ENCODE measurements around the gene CRK. TPM values are rescaled to one million over a fixed set of nuclear protein-coding genes. Genes with fewer than 3 reads are reported as not detected.
A peak's percentile ranks its signal among the peaks of the same experiment; 100 is the strongest.
"Not testable (repeated sequence)": the region's sequence is repeated elsewhere in the genome, so short reads cannot be mapped to it uniquely, and the experiment has no call there.

Gene CRK
- polyA plus RNA-seq, 6 donors from 2014 or later: 28.1 to 34.6 (median 32.3) TPM

DNA sequence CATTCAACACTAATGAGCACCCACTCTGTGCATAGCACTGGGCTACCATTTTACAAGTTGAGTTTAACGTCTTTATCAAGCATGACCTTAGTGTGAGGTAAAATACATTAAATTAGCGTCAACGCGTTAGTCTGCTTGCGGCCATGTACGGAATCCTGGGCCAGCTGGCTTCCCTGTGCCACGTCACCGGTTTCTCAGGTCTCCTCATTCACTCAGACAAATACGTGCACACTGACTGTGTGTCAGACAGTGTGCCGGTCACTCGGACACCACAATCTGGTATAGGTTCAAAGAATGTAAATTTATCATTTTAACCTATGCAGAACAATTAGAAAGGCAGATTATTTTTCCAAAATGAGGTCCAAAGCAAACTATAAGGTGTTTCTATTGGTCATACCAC lies 34.6 kb downstream of the CRK start:
- ATAC-seq (ENCODE audit: low read depth in 2 of 2) (no peak), DNase-seq (no peak)
- Mint-ChIP-seq H3K9me3 (no peaks in the 10 kb centered on the region), H3K27me3 (no peaks in the 10 kb centered on the region), H3K27ac (peak overlapping the region in 2 of 6 donors; percentile 26 to 49), H3K36me3 (peaks cover 0 to 4% of the 10 kb centered on the region in 2 donors), H3K4me3 (no peak overlapping the region), H3K4me1 (peaks cover 7 to 12% (median 11%) of the 10 kb centered on the region in 3 donors)

DNA sequence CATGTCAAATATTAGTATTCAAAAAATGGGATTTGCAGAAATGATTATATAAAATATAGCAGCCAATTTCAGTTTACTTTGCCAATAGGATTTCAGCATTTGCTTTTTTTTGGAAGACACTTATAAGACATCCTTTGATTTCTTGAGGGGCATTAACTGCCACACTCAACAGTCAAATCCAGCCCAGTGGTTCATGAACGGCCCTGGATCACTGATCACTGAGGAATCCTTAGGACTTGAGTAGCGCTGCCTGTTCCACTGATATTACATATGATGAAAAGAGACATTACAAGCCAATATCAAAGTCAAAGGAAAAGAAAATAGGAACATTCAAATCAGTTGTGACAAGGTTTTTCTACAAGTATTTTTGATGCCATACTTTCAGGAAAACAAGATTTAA lies 35.1 kb downstream of the CRK start:
- ATAC-seq (ENCODE audit: low read depth in 2 of 2) (no peak), DNase-seq (no peak)
- H3K4me1 Mint-ChIP-seq: peaks cover 6 to 9% (median 8%) of the 10 kb centered on the region in 3 donors
- H3K36me3 Mint-ChIP-seq: peaks cover 0 to 4% of the 10 kb centered on the region in 2 donors
- no peaks in the 10 kb centered on the region for H3K9me3 Mint-ChIP-seq
- H3K27me3 Mint-ChIP-seq: no peaks in the 10 kb centered on the region
- no peak overlapping the region for H3K4me3 Mint-ChIP-seq
- H3K27ac Mint-ChIP-seq: peak overlapping the region in 2 of 6 donors; percentile 19 to 49

DNA sequence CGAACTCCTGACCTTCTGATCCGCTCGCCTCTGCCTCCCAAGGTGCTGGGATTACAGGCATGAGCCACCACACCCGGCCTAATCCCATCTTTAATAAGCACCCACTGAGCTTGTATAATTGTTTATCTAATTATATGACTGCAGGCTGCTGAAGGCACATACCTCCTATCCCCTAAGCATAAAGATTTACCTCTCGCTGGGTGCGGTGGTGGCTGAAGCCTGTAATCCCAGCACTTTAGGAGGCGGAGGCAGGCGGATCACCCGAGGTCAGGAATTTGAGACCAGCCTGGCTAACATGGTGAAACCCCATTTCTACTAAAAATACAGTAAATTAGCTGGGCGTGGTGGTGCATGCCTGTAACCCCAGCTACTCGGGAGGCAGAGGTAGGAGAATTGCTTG lies 35.9 kb downstream of the CRK start:
- H3K27me3 Mint-ChIP-seq: no peaks in the 10 kb centered on the region

DNA sequence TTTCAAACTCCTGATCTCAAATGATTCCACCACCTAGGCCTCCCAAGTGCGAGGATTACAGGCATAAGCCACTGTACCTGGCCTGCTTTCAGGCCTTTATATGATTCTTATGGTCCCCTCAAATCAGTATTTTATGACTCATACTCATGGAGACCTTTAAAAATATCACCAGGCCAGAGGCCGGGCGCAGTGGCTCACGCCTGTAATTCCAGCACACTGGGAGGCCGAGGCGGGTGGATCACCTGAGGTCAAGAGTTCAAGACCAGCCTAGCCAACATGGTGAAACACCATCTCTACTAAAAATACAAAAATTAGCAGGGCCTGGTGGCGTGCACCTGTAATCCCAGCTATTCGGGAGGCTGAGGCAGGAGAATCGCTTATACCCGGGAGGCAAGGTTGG lies 37.6 kb downstream of the CRK start:
- not testable (repeated sequence) for H3K9me3 Mint-ChIP-seq; ATAC-seq (ENCODE audit: low read depth in 2 of 2)
- peak overlapping the region in 2 of 6 donors; percentile 76 to 91 for H3K27ac Mint-ChIP-seq

More for the DNA sequence above, 35.9 kb downstream of the CRK start:
- ATAC-seq (ENCODE audit: low read depth in 2 of 2) (no peak), DNase-seq (no peak)
- peaks cover 0 to 4% of the 10 kb centered on the region in 2 donors for H3K36me3 Mint-ChIP-seq
- H3K27ac Mint-ChIP-seq: peak overlapping the region in 2 of 6 donors; percentile 41 to 85
- peaks cover 0 to 5% (median 4%) of the 10 kb centered on the region in 3 donors for H3K4me1 Mint-ChIP-seq
- no peaks in the 10 kb centered on the region for H3K9me3 Mint-ChIP-seq
- H3K4me3 Mint-ChIP-seq: no peak overlapping the region

DNA sequence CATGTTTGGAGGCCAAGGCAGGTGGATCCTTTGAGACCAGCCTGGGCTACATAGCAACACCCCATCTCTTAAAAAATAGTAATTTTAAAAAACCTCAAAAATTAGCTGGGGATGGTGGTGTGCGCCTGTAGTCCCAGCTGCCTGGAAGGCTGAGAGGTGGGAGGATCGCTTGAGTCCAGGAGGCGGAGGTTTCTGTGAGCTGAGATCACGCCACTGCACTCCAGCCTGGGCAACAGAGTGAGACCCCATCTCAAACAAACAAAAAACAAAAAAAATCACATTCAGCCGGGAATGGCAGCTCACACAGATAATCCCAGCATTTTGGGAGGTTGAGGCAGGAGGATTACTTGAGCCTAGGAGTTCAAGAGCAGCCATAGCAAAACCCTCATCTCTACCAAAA lies 39.6 kb downstream of the CRK start:
- Mint-ChIP-seq H3K9me3 (no peaks in the 10 kb centered on the region), H3K36me3 (peaks cover 0 to 4% of the 10 kb centered on the region in 2 donors), H3K27me3 (no peaks in the 10 kb centered on the region), H3K4me1 (peaks cover 0 to 7% (median 0%) of the 10 kb centered on the region in 3 donors), H3K27ac (peak overlapping the region in 1 of 6 donors; percentile 49), H3K4me3 (no peak overlapping the region)
- DNase-seq (no peak), ATAC-seq (ENCODE audit: low read depth in 2 of 2) (no peak)

More for the DNA sequence above, 37.6 kb downstream of the CRK start:
- not testable (repeated sequence) for H3K36me3 Mint-ChIP-seq, H3K27me3 Mint-ChIP-seq, H3K4me1 Mint-ChIP-seq, H3K4me3 Mint-ChIP-seq, DNase-seq

DNA sequence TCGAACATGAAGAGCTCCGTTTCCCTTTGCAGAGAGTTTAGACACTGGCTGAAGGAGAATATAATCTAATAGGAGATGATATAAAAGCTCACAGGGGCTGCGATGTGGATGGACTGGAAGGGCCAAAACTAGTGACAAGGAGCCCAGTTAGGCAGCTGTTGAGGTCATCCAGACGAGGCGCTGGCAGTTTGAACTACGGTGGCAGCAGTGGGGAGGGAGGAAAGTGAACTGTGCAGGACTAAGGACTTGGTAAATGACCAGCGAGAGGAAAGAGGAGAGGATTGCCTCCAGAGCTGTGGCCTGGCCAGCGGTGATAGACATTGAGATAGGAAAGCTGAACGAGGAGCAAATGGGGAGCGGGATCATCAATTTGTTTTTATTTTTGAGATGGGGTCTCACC lies 41.4 kb downstream of the CRK start:
- Mint-ChIP-seq H3K9me3 (no peaks in the 10 kb centered on the region), H3K27me3 (no peaks in the 10 kb centered on the region), H3K36me3 (peaks cover 0 to 4% of the 10 kb centered on the region in 2 donors), H3K4me1 (peaks cover 0 to 7% (median 0%) of the 10 kb centered on the region in 3 donors), H3K4me3 (no peak overlapping the region), H3K27ac (peak overlapping the region in 2 of 6 donors; percentile 55 to 87)
- no peak for DNase-seq
- ATAC-seq (ENCODE audit: low read depth in 2 of 2): no peak

DNA sequence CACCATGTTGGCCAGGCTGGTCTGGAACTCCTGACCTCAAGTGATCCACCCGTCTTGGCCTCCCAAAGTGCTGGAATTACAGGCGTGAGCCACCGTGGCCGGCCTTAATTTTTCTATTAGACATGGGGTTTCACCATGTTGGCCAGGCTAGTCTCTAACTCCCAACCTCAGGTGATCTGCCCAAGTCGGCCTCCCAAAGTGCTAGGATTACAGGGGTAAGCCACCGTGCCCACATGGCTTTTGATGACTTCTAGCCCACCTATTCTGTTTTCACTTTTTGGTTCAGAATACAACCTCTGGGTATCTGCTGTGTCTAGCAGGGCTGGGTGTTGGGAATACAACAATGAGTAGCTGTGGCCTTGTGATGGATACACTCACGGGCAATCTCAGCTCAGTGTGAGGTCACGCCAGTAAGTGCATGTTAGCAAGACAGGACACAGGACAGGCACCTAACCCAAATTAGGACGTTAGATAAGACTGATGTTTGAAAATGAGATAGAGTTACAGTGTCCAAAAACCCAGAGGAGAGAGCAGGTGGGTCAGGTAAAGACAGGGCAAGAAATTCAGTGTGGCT lies 41.9 kb downstream of the CRK start:
- Mint-ChIP-seq H3K9me3 (no peaks in the 10 kb centered on the region), H3K27ac (peak overlapping the region in 2 of 6 donors; percentile 56 to 77), H3K27me3 (no peaks in the 10 kb centered on the region), H3K36me3 (peaks cover 0 to 4% of the 10 kb centered on the region in 2 donors), H3K4me3 (no peak overlapping the region), H3K4me1 (peaks cover 0 to 7% (median 0%) of the 10 kb centered on the region in 3 donors)
- ATAC-seq (ENCODE audit: low read depth in 2 of 2) (no peak), DNase-seq (no peak)

DNA sequence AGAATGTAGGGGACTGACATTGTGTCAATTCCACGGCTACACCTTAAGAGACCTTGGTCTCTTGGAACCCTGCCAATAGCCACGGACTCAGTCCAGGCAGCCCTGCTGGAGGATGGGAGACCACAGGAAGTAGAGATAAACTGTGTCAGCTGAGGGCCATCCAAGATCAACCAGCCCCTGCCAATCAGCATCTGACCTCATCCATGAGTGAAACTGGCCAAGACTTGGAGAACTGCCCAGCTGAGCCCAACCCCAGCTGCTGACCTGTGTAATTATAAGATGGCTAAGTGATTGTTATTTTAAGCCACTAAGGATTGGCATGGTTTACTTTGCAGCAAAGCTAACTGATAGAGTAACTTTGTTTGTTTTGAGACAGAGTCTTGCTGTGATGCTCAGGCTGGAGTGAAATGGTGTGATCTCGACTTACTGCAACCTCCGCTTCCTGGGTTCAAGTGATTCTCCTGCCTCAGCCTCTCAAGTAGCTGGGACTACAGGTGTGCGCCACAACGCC lies 42.7 kb downstream of the CRK start:
- Mint-ChIP-seq H3K4me1 (peaks cover 0 to 7% (median 0%) of the 10 kb centered on the region in 3 donors), H3K27ac (peak overlapping the region in 1 of 6 donors; percentile 11), H3K4me3 (no peak overlapping the region), H3K36me3 (peaks cover 0 to 4% of the 10 kb centered on the region in 2 donors), H3K27me3 (no peaks in the 10 kb centered on the region), H3K9me3 (no peaks in the 10 kb centered on the region)
- DNase-seq: no peak
- ATAC-seq (ENCODE audit: low read depth in 2 of 2): no peak

DNA sequence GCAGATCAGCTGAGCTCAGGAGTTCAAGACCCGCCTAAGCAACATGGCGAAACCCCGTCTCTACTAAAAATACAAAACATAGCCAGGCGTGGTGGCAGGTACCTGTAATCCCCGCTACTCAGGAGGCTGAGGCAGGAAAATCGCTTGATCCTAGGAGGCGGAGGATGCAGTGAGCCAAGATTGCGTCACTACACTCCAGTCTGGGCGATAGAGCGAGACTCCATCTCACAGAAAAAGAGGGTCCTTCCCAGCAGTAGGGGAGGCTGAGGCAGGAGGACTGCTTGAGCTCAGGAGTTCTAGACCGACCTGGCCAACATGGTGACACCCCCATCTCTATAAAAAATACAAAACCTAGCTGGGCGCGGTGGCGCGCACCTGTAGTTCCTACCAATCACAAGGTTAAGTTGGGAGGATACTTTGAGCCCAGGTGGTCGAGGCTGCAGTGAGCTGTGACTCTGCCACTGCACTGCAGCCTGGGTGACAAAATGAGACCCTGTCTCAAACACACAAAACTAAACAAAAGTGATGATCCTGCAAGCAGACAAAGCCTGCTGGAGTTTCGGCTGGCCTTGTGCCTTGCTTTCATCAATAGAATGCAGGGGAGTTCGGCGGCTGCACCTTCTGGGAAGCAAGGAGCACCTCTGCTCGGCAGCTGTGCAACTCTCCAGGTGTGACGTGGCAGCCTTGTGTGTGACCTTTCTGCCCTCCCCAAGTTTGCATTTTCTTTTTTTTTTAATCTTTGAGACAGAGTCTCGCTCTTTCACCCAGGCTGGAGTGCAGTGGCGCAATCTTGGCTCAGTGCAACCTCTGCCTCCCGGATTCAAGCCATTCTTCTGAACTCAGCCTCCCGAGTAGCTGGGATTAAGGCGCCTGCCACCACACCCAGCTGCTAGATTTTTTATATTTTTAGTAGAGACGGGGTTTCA lies 43.6 kb downstream of the CRK start:
- no peak for ATAC-seq (ENCODE audit: low read depth in 2 of 2)
- Mint-ChIP-seq H3K4me1 (peaks cover 0 to 7% (median 0%) of the 10 kb centered on the region in 3 donors), H3K9me3 (no peaks in the 10 kb centered on the region), H3K27me3 (no peaks in the 10 kb centered on the region), H3K4me3 (no peak overlapping the region), H3K36me3 (no peaks in the 10 kb centered on the region), H3K27ac (no peak overlapping the region)
- DNase-seq: no peak

DNA sequence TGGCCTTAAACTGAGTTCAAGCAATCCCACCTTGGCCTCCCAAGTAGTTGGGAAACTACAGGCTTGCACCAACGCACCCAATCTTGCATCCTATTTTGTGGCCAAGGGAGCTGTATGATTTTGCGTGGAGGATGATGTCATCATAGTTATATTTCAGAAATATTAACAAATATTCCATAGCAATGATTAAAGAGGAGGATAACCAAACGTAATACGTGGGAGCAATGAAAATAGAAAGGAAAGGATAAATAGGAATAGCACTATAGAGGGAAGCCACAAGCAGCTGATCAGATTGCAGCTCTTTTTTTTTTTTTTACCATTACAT lies 53.8 kb downstream of the CRK start:
- H3K9me3 Mint-ChIP-seq: no peaks in the 10 kb centered on the region
- no peak overlapping the region for H3K27ac Mint-ChIP-seq
- H3K27me3 Mint-ChIP-seq: no peaks in the 10 kb centered on the region
- H3K4me1 Mint-ChIP-seq: peaks cover 17 to 25% (median 21%) of the 10 kb centered on the region in 3 donors
- DNase-seq (no peak), ATAC-seq (ENCODE audit: low read depth in 2 of 2) (no peak)
- peak overlapping the region in 1 of 8 donors; percentile 26 for H3K4me3 Mint-ChIP-seq
- H3K36me3 Mint-ChIP-seq: peaks cover 0 to 7% of the 10 kb centered on the region in 2 donors

DNA sequence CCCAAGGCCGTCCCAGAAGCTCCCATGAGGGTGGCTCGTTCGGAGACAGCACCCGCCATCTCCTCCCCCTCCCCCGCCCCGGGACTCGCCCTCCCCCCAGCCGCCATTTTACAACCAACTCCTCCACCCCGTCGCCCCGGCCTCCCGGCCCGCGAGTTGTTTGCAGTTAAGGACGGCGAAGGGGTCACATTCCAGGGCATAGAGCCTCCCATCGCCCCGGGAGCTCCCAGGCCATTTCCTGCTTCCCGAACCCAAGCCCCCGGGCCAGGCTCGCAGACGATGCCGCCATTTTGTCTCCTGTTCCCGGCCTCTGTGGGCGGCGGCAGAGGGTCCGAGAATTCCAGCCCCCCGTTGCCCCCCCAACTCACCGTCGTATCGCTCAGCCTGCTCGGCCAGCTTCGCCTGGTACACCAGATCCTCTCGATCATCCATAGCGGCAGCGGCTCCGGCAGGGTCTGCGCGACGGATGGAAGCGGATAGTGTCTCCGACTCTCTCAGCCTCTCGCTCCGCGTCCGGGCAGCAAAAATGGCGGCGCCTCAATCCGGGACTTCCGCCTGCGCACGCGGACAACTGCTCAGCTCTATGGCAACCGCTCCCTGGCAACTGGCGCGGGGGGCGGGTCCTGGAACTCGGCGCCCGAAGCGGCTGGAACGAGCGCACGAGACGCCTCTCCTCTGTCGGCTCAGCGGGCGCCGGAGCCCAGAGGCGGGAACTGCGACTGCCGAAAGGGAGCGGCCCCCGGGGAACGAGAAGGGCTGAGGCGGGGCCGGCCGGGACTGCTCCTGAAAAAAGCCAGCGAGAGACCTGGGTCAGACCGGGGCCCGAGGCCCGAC lies 56.1 kb downstream of the CRK start, which contains the start of gene YWHAE:
Gene YWHAE (minus strand): TSS at position 544 of the 834 bp plus-strand sequence. CDS start 112 bp downstream, at position 432.
- ATAC-seq (ENCODE audit: low read depth in 2 of 2) (peak; percentile 87 to 88), DNase-seq (peak; percentile 94)
- Mint-ChIP-seq H3K4me1 (peaks cover 29 to 39% (median 34%) of the 10 kb centered on the region in 3 donors), H3K9me3 (no peaks in the 10 kb centered on the region), H3K27me3 (no peaks in the 10 kb centered on the region), H3K4me3 (peak within 1 kb of the TSS; percentile 97 to 100 (median 98)), H3K27ac (peak within 1 kb of the TSS; percentile 97 to 100 (median 99)), H3K36me3 (peaks cover 0 to 7% of the 10 kb centered on the region in 2 donors)

DNA sequence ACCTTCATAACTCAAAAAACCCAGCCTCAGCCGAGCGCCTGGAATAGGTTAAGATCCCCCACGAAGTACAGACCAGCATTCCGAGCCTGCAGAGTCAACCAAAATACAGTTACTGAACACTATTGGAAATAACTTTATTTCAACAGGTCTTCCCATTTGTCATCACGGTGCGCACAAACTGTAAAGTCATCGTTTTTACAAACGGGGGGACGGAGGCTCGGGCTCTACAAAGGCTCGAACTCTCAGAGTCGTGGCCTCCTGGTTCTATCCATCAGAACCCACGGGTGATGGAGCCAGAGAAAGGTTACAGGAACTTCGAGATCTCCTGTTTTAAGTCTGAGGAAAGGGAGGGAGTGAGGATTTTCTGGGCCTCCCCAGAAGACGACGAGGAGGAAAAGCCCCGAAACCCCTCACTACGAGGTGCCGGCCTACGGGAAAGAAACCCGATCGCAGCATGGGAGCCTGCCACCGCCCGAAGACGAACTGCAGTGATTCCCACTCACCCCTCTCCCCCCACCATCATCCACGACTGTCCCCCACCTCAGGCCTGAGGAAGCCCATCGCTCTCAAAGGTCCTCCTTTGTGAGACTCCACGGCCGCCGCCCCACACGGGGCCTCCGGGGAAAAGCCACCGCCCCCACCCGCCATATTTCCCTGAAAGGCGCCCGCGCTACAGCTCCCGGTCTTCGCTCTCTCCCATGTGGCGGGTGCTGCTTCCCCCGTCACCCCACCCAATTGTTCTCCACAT lies 56.9 kb downstream of the CRK start:
- peak overlapping the region; percentile 97 to 100 (median 98) for H3K4me3 Mint-ChIP-seq

More for the DNA sequence above, 56.9 kb downstream of the CRK start:
- peaks cover 0 to 7% of the 10 kb centered on the region in 2 donors for H3K36me3 Mint-ChIP-seq
- peak; percentile 20 for DNase-seq
- H3K9me3 Mint-ChIP-seq: no peaks in the 10 kb centered on the region
- peaks cover 30 to 46% (median 36%) of the 10 kb centered on the region in 3 donors for H3K4me1 Mint-ChIP-seq
- ATAC-seq (ENCODE audit: low read depth in 2 of 2): peak; percentile 32 to 35
- H3K27ac Mint-ChIP-seq: peak overlapping the region; percentile 94 to 100 (median 99)
- H3K27me3 Mint-ChIP-seq: no peaks in the 10 kb centered on the region
